Right cardiac atrium (tissue), 5 donors: Measurements from ENCODE around the gene HOXA2. TPM values are rescaled to one million over a fixed set of nuclear protein-coding genes. Genes with fewer than 3 reads are reported as not detected.
A peak's percentile ranks its signal among the peaks of the same experiment; 100 is the strongest.

Source experiments
- ATAC-seq, 2 donors: fragments of 200-7000 bp; cut with Tn5 transposase; one replicate each; pipeline versions ENCODE4 v1.8.0 to v1.9.1; 2020; ENCODE audit warnings: moderate library complexity in 2 of 2, mild to moderate bottlenecking in 1 of 2
- DNase-seq, 3 donors: peaks; one replicate each; pipeline ENCODE4 v3.0.0-alpha.2; 2020
- H3K27ac ChIP-seq: one replicate; pipeline ENCODE4 v1.5.1; 2013; ENCODE audit warnings: mild to moderate bottlenecking, low read length, control low read depth, moderate library complexity
- H3K27me3 ChIP-seq: one replicate; pipeline ENCODE4 v1.6.1; 2013; ENCODE audit not compliant: control insufficient read depth, insufficient read depth
- H3K4me1 ChIP-seq: one replicate; pipeline ENCODE4 v1.6.1; 2013; ENCODE audit warnings: low read length; ENCODE audit not compliant: control insufficient read depth, insufficient read depth
- H3K4me3 ChIP-seq: one replicate; pipeline ENCODE4 v1.5.1; 2013; ENCODE audit warnings: low read length, control low read depth
- H3K9me3 ChIP-seq: one replicate; pipeline ENCODE4 v1.6.1; 2013; ENCODE audit warnings: low read length; ENCODE audit not compliant: control insufficient read depth
- WGBS: extraction: QIAGEN DNeasy Blood & Tissue Kit; methylation state at CpG from one replicate; pipeline ENCODE4 v1.1.7; 2013; 5-methylcytosine and 5-hydroxymethylcytosine counted together
- intact Hi-C, 4 donors: fragments of 100-400 bp; cut with DNase I; formaldehyde crosslinking; loops; one replicate each; pipeline versions ENCODE4 v1.11.0 to v1.14.0; 2022 to 2023
- polyA plus RNA-seq: library from polyadenylated mRNA; stranded (reverse); fragments of 200-250 nt; gene quantifications from one replicate; pipeline ENCODE4 v1.2.3, GENCODE V29; 2013
- total RNA-seq, 4 donors: library from RNA; stranded (reverse); fragmentation: NEBNext Ultra II Directional; extraction: Animal tissue kit (Norgen Biotek cat#: 25700); gene quantifications; one replicate each; pipeline ENCODE4 v1.2.1, GENCODE V29; 2021
- donor health status: healthy with polysubstance abuse.
- donor health status: DM: no; HTN: yes; CAD: no.
- donor health status: DM: no; HTN: no; CAD: no.
- donor health status: DM: no; HTN: yes; CAD: no; lungs with severe emphysema.
- donor health status: DM: yes; HTN: yes; CAD: no.

Gene HOXA2
- total and polyA plus RNA-seq, 5 donors, result 0.12 to 0.60 (median 0.36) TPM; not detected in 1

DNA sequence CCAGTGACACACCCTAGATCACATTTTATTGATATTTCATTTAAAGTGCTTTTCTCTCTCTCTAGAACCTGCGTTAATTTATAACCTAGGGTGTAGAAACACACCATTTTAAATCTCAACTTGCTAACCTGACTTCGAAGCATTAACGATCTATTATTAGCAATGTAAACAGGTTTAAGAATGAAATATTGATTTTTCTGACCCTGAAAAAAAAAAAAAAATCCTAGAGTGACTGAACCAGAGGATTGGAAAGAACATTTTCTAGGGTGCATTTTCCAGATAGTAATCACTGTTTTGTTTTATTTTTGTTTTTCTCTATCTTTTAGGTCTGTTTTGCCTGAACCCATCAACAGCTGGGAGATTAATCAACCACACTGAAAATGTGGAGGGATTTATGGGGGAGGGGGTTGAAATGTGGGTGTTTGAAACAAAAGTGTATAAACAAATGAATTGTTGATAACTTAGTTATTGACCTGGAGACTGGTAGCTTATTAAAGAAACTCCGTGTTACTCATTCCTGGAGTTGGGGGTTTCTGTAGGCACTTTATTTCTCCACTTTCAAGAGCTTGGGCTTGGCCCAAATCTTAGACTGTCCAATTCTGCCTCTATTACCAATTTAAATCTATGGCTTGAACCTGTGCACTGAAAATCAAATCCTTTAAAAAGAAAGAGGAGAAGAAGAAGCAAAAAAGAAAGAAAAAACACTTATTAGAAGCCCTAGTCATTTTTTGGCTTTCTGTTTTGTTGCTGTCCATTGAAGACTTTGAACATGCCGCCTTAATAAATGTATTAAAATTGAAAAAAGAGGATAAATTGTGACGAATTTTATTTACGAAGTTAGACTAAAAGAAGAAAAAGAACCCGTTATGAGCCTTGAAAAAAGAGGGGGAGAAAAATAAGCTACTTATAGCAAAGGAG, 2.8 kb downstream of the HOXA2 start:
- ATAC-seq (no peak), DNase-seq (no peak)
- WGBS, result 56% methylated on average over 8 of the region's 8 CpGs
- Histone ChIP-seq H3K27ac (no peak overlapping the region), H3K27me3 (no peaks in the 10 kb centered on the region), H3K4me3 (no peak overlapping the region), H3K9me3 (no peaks in the 10 kb centered on the region), H3K4me1 (no peaks in the 10 kb centered on the region)
- intact Hi-C loops, result no loop called here

- no peaks in the 10 kb centered on the region for H3K27me3 ChIP-seq
- H3K27ac ChIP-seq, result peak overlapping the region; percentile 40
- intact Hi-C loops, result no loop called here
- 15% methylated on average over 38 of the region's 38 CpGs for WGBS
- ATAC-seq, result no peak
- H3K4me3 ChIP-seq, result peak overlapping the region; percentile 41
- no peaks in the 10 kb centered on the region for H3K4me1 ChIP-seq
- no peak for DNase-seq
- no peaks in the 10 kb centered on the region for H3K9me3 ChIP-seq
Measured at GRCh38 chr7:27098578-27099451, 3.7 kb downstream of the HOXA2 start.

- DNase-seq (peak in 2 of 3 donors; percentile 48 to 56), ATAC-seq (peak; percentile 16 to 28)
- Histone ChIP-seq H3K27me3 (no peaks in the 10 kb centered on the region), H3K4me1 (no peaks in the 10 kb centered on the region), H3K9me3 (no peaks in the 10 kb centered on the region), H3K4me3 (peak overlapping the region; percentile 87), H3K27ac (peak overlapping the region; percentile 40)
- WGBS, result 13% methylated on average over 35 of the region's 35 CpGs
- intact Hi-C loops, result no loop called here
Measured at GRCh38 chr7:27097686-27098577, 4.6 kb downstream of the HOXA2 start.

GRCh38 chr7:27096768-27097514, 5.5 kb downstream of the HOXA2 start:
- no peaks in the 10 kb centered on the region for H3K9me3 ChIP-seq
- 2% methylated on average over 41 of the region's 41 CpGs for WGBS
- intact Hi-C loops, result no loop called here
- no peaks in the 10 kb centered on the region for H3K4me1 ChIP-seq
- H3K4me3 ChIP-seq, result peak overlapping the region; percentile 87
- peak overlapping the region; percentile 73 for H3K27ac ChIP-seq
- DNase-seq (peak in 2 of 3 donors; percentile 64 to 73), ATAC-seq (peak; percentile 52 to 65)
- H3K27me3 ChIP-seq, result no peaks in the 10 kb centered on the region

DNA sequence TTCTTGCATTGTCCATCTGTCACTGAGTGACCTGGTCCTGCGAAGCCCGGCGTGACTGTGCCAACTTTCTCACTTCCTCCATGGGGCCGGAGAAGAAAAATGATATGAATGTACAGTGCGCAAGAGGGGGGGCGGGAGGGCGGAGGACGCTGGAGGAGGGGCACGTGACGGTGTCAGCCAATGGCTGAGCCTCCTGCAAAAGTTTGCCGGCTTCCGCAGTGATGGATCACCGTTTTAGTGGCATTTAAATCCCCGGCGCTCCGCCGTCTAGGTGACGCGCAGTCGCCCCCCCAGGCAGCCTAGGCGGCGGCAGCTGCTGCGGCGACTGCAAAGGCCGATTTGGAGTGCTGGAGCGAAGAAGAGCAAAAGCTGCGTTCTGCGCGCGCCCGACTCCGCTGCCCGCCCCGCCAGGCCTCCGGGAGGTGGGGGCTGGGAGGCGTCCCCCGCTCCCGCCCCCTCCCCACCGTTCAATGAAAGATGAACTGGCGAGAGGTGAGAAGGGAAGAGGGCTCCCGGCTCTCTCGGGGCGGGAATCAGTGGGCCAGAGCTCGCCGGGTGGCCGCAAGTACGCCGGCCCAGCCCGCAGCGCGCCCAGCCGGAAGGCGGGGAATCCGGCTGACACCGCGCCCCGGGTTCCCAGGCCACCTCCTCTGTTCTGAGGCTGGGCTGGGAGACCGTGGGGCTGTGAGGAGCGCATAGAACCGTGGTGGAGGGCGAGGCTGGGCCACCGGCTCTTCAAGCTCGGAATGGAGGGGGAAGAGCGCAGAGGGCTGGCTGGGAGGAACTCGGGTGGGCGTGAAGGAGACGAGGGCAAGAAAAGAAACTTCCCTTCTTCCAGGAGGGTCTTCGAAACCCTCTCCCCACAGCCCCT, 6.4 kb downstream of the HOXA2 start, which contains the start of gene HOXA1:
Gene HOXA1 (minus strand): TSS at position 104 of the 871 bp plus-strand sequence. CDS start 88 bp downstream, at position 16.
- Histone ChIP-seq H3K4me1 (no peaks in the 10 kb centered on the region), H3K27me3 (no peaks in the 10 kb centered on the region), H3K4me3 (peak within 1 kb of the TSS; percentile 87), H3K9me3 (no peaks in the 10 kb centered on the region), H3K27ac (peak within 1 kb of the TSS; percentile 73)
- ATAC-seq (peak; percentile 77 to 87), DNase-seq (peak; percentile 65 to 84 (median 80))
- under 1% methylated on average over 68 of the region's 68 CpGs for WGBS
- intact Hi-C loops, result no loop called here

DNA sequence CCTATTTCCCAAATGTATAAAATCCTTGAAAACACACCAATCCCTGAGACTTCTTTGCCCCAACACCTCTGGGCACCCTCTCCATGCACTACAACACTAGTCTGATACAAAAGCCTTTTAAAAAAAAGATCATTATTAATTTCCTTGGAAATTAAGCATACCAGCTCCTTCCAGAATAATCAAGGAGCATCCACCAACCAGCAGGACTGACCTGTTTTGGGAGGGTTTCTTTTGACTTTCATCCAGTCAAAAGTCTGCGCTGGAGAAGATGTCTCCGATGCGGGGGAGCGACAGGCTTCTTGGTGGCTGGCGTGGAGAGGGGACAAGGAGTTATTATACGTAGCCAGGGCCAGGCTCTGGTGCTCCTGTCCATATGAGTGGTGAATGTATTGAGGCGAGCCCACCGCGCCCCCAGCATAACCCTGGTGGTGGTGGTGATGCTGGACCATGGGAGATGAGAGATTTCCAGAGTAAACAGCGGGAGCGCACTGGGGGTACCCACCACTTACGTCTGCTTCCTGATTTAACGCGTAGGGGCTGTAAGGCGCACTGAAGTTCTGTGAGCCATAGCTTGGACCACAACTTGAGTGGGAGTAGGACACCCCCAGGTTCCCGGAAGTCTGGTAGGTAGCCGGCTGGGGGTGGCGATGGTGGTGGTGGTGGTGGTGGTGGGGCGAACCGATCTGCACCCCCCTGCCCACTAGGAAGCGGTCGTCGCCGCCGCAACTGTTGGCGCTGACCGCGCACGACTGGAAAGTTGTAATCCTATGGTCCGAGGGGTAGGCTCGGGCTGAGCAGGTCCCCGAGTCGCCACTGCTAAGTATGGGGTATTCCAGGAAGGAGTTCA, 7.2 kb downstream of the HOXA2 start:
- H3K4me1 ChIP-seq, result no peaks in the 10 kb centered on the region

DNA sequence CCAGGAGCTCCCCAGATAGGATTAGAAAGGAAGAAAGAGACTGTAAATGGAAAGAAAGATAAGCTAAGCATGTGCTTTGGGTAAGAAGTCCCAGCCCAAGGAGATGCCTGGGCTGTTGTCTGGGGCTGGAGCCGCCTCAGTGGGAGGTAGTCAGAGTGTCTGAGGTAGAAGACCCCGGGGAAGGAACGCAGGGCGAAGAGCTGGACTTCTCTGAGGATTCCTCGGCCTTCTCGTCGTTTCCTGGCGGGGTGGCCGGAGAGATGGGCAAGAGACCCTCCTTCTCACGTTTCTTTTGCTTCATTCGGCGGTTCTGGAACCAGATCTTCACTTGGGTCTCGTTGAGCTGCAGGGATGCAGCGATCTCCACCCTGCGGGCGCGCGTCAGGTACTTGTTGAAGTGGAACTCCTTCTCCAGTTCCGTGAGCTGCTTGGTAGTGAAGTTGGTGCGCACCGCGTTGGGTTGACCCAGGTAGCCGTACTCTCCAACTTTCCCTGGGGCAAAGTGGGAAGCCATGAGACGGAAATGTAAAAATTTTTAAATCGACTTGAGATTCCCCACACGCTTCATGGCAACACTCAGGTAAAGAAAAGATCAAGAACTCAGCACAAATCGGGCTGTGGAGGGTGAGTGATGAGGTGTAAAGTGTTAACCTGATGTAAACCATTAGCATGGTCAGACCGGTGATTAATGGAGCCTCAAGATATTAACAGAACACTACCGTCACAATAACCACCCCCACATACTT, 8.0 kb downstream of the HOXA2 start:
- H3K27ac ChIP-seq, result no peak overlapping the region
- peaks cover 2% of the 10 kb centered on the region for H3K27me3 ChIP-seq
- no peaks in the 10 kb centered on the region for H3K4me1 ChIP-seq
- DNase-seq (no peak), ATAC-seq (no peak)
- intact Hi-C loops, result no loop called here
- H3K9me3 ChIP-seq, result no peaks in the 10 kb centered on the region
- H3K4me3 ChIP-seq, result no peak overlapping the region
- 36% methylated on average over 29 of the region's 29 CpGs for WGBS

More for the DNA sequence above, 7.2 kb downstream of the HOXA2 start:
- H3K27me3 ChIP-seq, result no peaks in the 10 kb centered on the region
- H3K9me3 ChIP-seq, result no peaks in the 10 kb centered on the region
- H3K27ac ChIP-seq, result no peak overlapping the region
- H3K4me3 ChIP-seq, result peak overlapping the region; percentile 87
- ATAC-seq (no peak), DNase-seq (no peak)
- 7% methylated on average over 33 of the region's 33 CpGs for WGBS
- intact Hi-C loops, result no loop called here

- intact Hi-C loops, result no loop called here
- Histone ChIP-seq H3K4me1 (no peaks in the 10 kb centered on the region), H3K27me3 (peaks cover 2% of the 10 kb centered on the region), H3K27ac (no peak overlapping the region), H3K4me3 (no peak overlapping the region), H3K9me3 (no peaks in the 10 kb centered on the region)
- 57% methylated on average over 6 of the region's 6 CpGs for WGBS
- DNase-seq (no peak), ATAC-seq (no peak)
Measured at GRCh38 chr7:27093184-27093895, 9.1 kb downstream of the HOXA2 start.
